Neural cell (in vitro differentiated cells): Measurements from ENCODE around the gene KDM4D. TPM values are rescaled to one million over a fixed set of nuclear protein-coding genes. Genes with fewer than 3 reads are reported as not detected.

Experiments
- H2AFZ ChIP-seq: fragments of 200-600, 300-800 bp; sonication (generic), shearing (Covaris generic); 2 replicates; pipeline ENCODE4 v1.6.0; 2014; ENCODE audit warnings: low read depth, mild to moderate bottlenecking, antibody characterized with exemption, low read length, moderate library complexity
- H3F3A ChIP-seq: fragments of 200-600 bp; shearing (Covaris generic); 2 replicates; pipeline ENCODE4 v1.6.1; 2016; ENCODE audit warnings: mild to moderate bottlenecking, moderate library complexity, mixed read lengths, antibody characterized with exemption, low read length; ENCODE audit not compliant: insufficient read depth, poor library complexity, severe bottlenecking
- H3K27ac ChIP-seq: fragments of 200-600, 300-800 bp; sonication (generic), shearing (Covaris generic); 2 replicates; pipeline ENCODE4 v1.5.1; 2014; ENCODE audit warnings: mild to moderate bottlenecking, low read length, moderate library complexity
- H3K27me3 ChIP-seq: fragments of 300-800, 200-600 bp; sonication (generic), shearing (Covaris generic); 2 replicates; pipeline ENCODE4 v1.6.0; 2014; ENCODE audit warnings: mild to moderate bottlenecking, low read depth, low read length, moderate library complexity; ENCODE audit not compliant: insufficient read depth
- H3K36me3 ChIP-seq: fragments of 300-800, 200-600 bp; sonication (generic), shearing (Covaris generic); 2 replicates; pipeline ENCODE4 v1.5.1; 2014; ENCODE audit warnings: mild to moderate bottlenecking, antibody characterized with exemption, low read length, moderate library complexity; ENCODE audit not compliant: insufficient read depth
- H3K4me2 ChIP-seq: fragments of 300-800, 200-600 bp; sonication (generic), shearing (Covaris generic); 2 replicates; pipeline ENCODE4 v1.6.0; 2014; ENCODE audit warnings: mild to moderate bottlenecking, low read length
- H3K4me3 ChIP-seq: fragments of 300-800, 200-600 bp; sonication (generic), shearing (Covaris generic); 2 replicates; pipeline ENCODE4 v1.5.1; 2014; ENCODE audit warnings: mild to moderate bottlenecking, low read length, moderate library complexity
- H3K79me2 ChIP-seq: fragments of 200-600 bp; shearing (Covaris generic); replicated peaks from 2 replicates; pipeline ENCODE4 v1.6.0; 2014; ENCODE audit warnings: mild to moderate bottlenecking, low read length, moderate library complexity; ENCODE audit not compliant: insufficient read depth
- H3K9ac ChIP-seq: fragments of 300-800, 200-600 bp; sonication (generic), shearing (Covaris generic); 2 replicates; pipeline ENCODE4 v1.6.1; 2016; ENCODE audit warnings: mild to moderate bottlenecking, low read length, mixed read lengths
- H3K9me2 ChIP-seq: fragments of 200-600 bp; shearing (Covaris generic); 2 replicates; pipeline ENCODE4 v1.6.1; 2016; ENCODE audit warnings: mild to moderate bottlenecking, low read length, mixed read lengths; ENCODE audit not compliant: insufficient read depth
- H3K9me3 ChIP-seq: fragments of 200-600, 300-800 bp; sonication (generic), shearing (Covaris generic); 2 replicates; pipeline ENCODE4 v1.6.1; 2016; ENCODE audit warnings: mild to moderate bottlenecking, mixed run types, low read length, moderate library complexity, mixed read lengths
- H4K20me1 ChIP-seq: fragments of 200-600 bp; shearing (Covaris generic); 2 replicates; pipeline ENCODE4 v1.6.1; 2016; ENCODE audit warnings: mild to moderate bottlenecking, mixed run types; ENCODE audit not compliant: insufficient read depth
- CTCF ChIP-seq: fragments of 450-650 bp; IDR thresholded peaks from 2 replicates; pipeline ENCODE4 v1.5.1; 2014; ENCODE audit warnings: antibody characterized with exemption, mild to moderate bottlenecking, moderate library complexity; ENCODE audit not compliant: poor library complexity, severe bottlenecking
- EP300 ChIP-seq: fragments of 450-650 bp; conservative IDR thresholded peaks from 2 replicates; pipeline ENCODE4 v1.6.1; 2014; ENCODE audit warnings: antibody characterized with exemption, mild to moderate bottlenecking, moderate library complexity; ENCODE audit not compliant: poor library complexity, severe bottlenecking
- EZH2 ChIP-seq: fragments of 200-600, 300-800 bp; shearing (Covaris generic), sonication (generic); IDR thresholded peaks from 2 replicates; pipeline ENCODE4 v1.6.1; 2014; ENCODE audit warnings: antibody characterized with exemption, low read length, borderline replicate concordance, mild to moderate bottlenecking; ENCODE audit not compliant: insufficient read depth, poor library complexity, severe bottlenecking
- MXI1 ChIP-seq: fragments of 450-650 bp; conservative IDR thresholded peaks from 2 replicates; pipeline ENCODE4 v1.6.1; 2014; ENCODE audit warnings: antibody characterized with exemption, mild to moderate bottlenecking; ENCODE audit not compliant: poor library complexity, severe bottlenecking
- POLR2AphosphoS5 ChIP-seq: IDR thresholded peaks from 2 replicates; pipeline ENCODE4 v1.6.1; 2012
- RAD21 ChIP-seq: fragments of 450-650 bp; conservative IDR thresholded peaks from 2 replicates; pipeline ENCODE4 v1.6.1; 2014; ENCODE audit warnings: antibody characterized with exemption, mild to moderate bottlenecking, moderate library complexity
- SMC3 ChIP-seq: fragments of 450-650 bp; conservative IDR thresholded peaks from 2 replicates; pipeline ENCODE4 v1.6.1; 2014; ENCODE audit warnings: antibody characterized with exemption, mild to moderate bottlenecking, moderate library complexity; ENCODE audit not compliant: poor library complexity
- TAF1 ChIP-seq: IDR thresholded peaks from 2 replicates; pipeline ENCODE4 v1.6.1; 2012; ENCODE audit warnings: low read depth
- polyA plus RNA-seq: library from polyadenylated mRNA; depleted of rRNA; stranded (reverse); fragments of >200 nt; gene quantifications from 2 replicates; pipeline ENCODE4 v1.2.3, GENCODE V29; 2014
- TF ChIP-seq, protein P1 (sequence below): IDR thresholded peaks from 2 replicates; pipeline ENCODE4 v1.6.1; 2012; ENCODE audit warnings: borderline replicate concordance

Gene KDM4D
- polyA plus RNA-seq, 1 donor from 2014 or later, result 1.3 TPM

GRCh38 chr11:94998285-94998684 lies 24.8 kb downstream of the KDM4D start:
- Histone ChIP-seq H4K20me1 (no peaks in the 10 kb centered on the region), H3F3A (peaks cover 2% of the 10 kb centered on the region), H3K9me3 (no peaks in the 10 kb centered on the region), H3K9me2 (no peaks in the 10 kb centered on the region), H3K4me2 (no peak overlapping the region), H3K79me2 (no peaks in the 10 kb centered on the region), H3K27ac (no peak overlapping the region), H3K9ac (no peak overlapping the region), H3K36me3 (no peaks in the 10 kb centered on the region), H2AFZ (no peak overlapping the region), H3K4me3 (no peak overlapping the region), H3K27me3 (no peaks in the 10 kb centered on the region)
- TF ChIP-seq EP300 (no peak), TAF1 (no peak), CTCF (no peak), POLR2AphosphoS5 (no peak), RAD21 (no peak), EZH2 (no peak), MXI1 (no peak), SMC3 (no peak)
- TF ChIP-seq, protein P1, sequence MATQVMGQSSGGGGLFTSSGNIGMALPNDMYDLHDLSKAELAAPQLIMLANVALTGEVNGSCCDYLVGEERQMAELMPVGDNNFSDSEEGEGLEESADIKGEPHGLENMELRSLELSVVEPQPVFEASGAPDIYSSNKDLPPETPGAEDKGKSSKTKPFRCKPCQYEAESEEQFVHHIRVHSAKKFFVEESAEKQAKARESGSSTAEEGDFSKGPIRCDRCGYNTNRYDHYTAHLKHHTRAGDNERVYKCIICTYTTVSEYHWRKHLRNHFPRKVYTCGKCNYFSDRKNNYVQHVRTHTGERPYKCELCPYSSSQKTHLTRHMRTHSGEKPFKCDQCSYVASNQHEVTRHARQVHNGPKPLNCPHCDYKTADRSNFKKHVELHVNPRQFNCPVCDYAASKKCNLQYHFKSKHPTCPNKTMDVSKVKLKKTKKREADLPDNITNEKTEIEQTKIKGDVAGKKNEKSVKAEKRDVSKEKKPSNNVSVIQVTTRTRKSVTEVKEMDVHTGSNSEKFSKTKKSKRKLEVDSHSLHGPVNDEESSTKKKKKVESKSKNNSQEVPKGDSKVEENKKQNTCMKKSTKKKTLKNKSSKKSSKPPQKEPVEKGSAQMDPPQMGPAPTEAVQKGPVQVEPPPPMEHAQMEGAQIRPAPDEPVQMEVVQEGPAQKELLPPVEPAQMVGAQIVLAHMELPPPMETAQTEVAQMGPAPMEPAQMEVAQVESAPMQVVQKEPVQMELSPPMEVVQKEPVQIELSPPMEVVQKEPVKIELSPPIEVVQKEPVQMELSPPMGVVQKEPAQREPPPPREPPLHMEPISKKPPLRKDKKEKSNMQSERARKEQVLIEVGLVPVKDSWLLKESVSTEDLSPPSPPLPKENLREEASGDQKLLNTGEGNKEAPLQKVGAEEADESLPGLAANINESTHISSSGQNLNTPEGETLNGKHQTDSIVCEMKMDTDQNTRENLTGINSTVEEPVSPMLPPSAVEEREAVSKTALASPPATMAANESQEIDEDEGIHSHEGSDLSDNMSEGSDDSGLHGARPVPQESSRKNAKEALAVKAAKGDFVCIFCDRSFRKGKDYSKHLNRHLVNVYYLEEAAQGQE, result no peak

- H4K20me1 ChIP-seq, result no peaks in the 10 kb centered on the region
- H3K27me3 ChIP-seq, result no peaks in the 10 kb centered on the region
- no peaks in the 10 kb centered on the region for H3K36me3 ChIP-seq
- no peaks in the 10 kb centered on the region for H3K9me2 ChIP-seq
- no peak overlapping the region for H3K4me2 ChIP-seq
- H3F3A ChIP-seq, result peaks cover 2% of the 10 kb centered on the region
- no peak overlapping the region for H3K27ac ChIP-seq
- H3K79me2 ChIP-seq, result no peaks in the 10 kb centered on the region
- H2AFZ ChIP-seq, result no peak overlapping the region
- H3K9me3 ChIP-seq, result no peaks in the 10 kb centered on the region
- no peak overlapping the region for H3K9ac ChIP-seq
- no peak overlapping the region for H3K4me3 ChIP-seq
- TF ChIP-seq MXI1 (no peak), TAF1 (no peak), EZH2 (no peak), POLR2AphosphoS5 (no peak), CTCF (no peak), RAD21 (no peak), SMC3 (no peak), EP300 (no peak)
- TF ChIP-seq, protein P1, result no peak
Measured at GRCh38 chr11:95003716-95004115, 30.2 kb downstream of the KDM4D start.
